AG09319 (cell line): ENCODE results near the gene RTTN.

Experiments
- DNase-seq: peaks from one replicate; pipeline ENCODE4 v3.0.0-alpha.2; 2010; ENCODE audit warnings: low read depth; ENCODE audit errors: extremely low read depth
- CTCF ChIP-seq: IDR thresholded peaks from 2 replicates; pipeline ENCODE4 v1.5.1; 2011; ENCODE audit warnings: low read depth, mild to moderate bottlenecking, inconsistent platforms, low read length, moderate library complexity

Gene RTTN

GRCh38 chr18:70022636-70023035, 182.9 kb downstream of the RTTN start:
- no peak for DNase-seq
- no peak for TF ChIP-seq CTCF

GRCh38 chr18:70021498-70021897, 184.0 kb downstream of the RTTN start:
- no peak for DNase-seq
- TF ChIP-seq CTCF, result no peak

GRCh38 chr18:70021043-70021442, 184.4 kb downstream of the RTTN start:
- TF ChIP-seq CTCF, result no peak

GRCh38 chr18:70019991-70020390, 185.5 kb downstream of the RTTN start:
- TF ChIP-seq CTCF, result no peak
- DNase-seq, result no peak

More at GRCh38 chr18:70021043-70021442, 184.4 kb downstream of the RTTN start:
- DNase-seq, result no peak

- no peak for DNase-seq
These were observed 186.4 kb downstream of the RTTN start for GRCh38 chr18:70019136-70019535.

GRCh38 chr18:70015127-70015526, 190.4 kb downstream of the RTTN start:
- no peak for TF ChIP-seq CTCF
- no peak for DNase-seq

More at GRCh38 chr18:70019136-70019535, 186.4 kb downstream of the RTTN start:
- no peak for TF ChIP-seq CTCF

GRCh38 chr18:70005580-70005979, 199.9 kb downstream of the RTTN start:
- TF ChIP-seq CTCF, result no peak
- DNase-seq, result no peak

- no peak for DNase-seq
These were observed 200.8 kb downstream of the RTTN start for GRCh38 chr18:70004696-70005095.

More at GRCh38 chr18:70004696-70005095, 200.8 kb downstream of the RTTN start:
- TF ChIP-seq CTCF, result no peak
